ENCODE results near the gene LIM2. TPM values are rescaled to one million over a fixed set of nuclear protein-coding genes. Genes with fewer than 3 reads are reported as not detected.

The LIM2 gene
- total RNA-seq, 1 donor from 2014 or later, result not detected

DNA sequence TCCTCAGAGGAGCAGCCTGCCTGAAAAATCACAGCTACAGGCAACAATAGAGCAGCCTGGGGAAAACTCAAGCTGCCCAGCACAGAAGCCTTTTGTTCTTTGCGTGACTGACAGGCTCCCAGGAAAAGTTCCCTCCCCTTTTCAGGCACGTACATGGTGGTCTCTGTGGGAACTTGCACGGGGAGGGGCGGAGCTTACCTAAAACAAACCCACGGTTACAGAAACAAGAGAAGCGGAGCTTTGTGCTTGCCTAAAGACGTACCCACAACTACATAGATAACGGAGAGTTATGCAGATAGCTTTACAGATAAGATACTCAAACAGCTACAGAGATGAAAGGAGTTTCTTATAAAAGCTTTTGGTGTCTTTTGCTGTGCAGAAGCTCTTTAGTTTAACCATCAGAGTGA is 33.0 kb downstream of the LIM2 start:
- Mint-ChIP-seq H3K9me3 (ENCODE audit: low read depth) (peaks cover 3% of the 10 kb centered on the region), H3K27ac (peak overlapping the region; percentile 97), H3K4me3 (ENCODE audit: low read depth) (peak overlapping the region; percentile 68), H3K36me3 (ENCODE audit: insufficient read depth) (peaks cover 9% of the 10 kb centered on the region), H3K4me1 (ENCODE audit: low read depth) (peaks cover 17% of the 10 kb centered on the region), H3K27me3 (no peaks in the 10 kb centered on the region)
- TF ChIP-seq, protein P1, sequence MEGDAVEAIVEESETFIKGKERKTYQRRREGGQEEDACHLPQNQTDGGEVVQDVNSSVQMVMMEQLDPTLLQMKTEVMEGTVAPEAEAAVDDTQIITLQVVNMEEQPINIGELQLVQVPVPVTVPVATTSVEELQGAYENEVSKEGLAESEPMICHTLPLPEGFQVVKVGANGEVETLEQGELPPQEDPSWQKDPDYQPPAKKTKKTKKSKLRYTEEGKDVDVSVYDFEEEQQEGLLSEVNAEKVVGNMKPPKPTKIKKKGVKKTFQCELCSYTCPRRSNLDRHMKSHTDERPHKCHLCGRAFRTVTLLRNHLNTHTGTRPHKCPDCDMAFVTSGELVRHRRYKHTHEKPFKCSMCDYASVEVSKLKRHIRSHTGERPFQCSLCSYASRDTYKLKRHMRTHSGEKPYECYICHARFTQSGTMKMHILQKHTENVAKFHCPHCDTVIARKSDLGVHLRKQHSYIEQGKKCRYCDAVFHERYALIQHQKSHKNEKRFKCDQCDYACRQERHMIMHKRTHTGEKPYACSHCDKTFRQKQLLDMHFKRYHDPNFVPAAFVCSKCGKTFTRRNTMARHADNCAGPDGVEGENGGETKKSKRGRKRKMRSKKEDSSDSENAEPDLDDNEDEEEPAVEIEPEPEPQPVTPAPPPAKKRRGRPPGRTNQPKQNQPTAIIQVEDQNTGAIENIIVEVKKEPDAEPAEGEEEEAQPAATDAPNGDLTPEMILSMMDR (IDR thresholded peaks at IDR 0.05; ENCODE audit: unreplicated experiment), result no peak
- peak; percentile 50 for DNase-seq (ENCODE audit: low spot score, unreplicated experiment)

DNA sequence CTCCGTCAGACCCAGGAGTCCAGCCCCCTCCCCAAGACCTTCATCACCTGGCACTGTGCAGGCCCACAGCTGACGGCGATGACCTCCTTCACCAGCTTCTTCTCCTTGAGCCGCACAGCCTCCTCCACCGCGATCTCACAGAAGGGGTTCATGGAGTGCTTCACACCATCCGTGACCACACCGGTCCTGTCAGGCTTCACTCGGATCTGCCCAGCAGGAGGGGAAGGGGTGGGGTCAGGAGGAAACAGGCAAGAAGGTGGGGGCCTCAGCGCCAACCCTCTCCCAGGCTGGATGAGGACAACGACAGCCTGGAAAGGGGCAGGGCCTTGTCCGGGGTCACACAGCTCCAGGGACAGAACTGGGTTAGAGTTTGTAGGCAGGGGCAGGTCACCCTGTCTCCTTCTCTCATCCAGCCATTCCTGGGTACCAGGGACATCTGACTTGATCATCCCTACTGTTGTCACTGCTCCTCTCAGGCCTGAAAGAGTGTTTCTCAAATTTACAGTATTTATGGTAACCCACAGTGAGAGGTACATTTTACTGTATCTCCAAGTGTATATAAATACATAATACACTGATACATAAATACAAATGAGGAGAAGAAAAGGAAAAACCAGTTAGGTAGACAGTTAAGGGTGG is 33.6 kb downstream of the LIM2 start:
- Mint-ChIP-seq H3K36me3 (ENCODE audit: insufficient read depth) (peaks cover 9% of the 10 kb centered on the region), H3K4me1 (ENCODE audit: low read depth) (peaks cover 17% of the 10 kb centered on the region), H3K27ac (peak overlapping the region; percentile 97), H3K9me3 (ENCODE audit: low read depth) (peaks cover 3% of the 10 kb centered on the region), H3K27me3 (no peaks in the 10 kb centered on the region), H3K4me3 (ENCODE audit: low read depth) (peak overlapping the region; percentile 68)
- TF ChIP-seq, protein P1 (IDR thresholded peaks at IDR 0.05; ENCODE audit: unreplicated experiment), result no peak
- DNase-seq (ENCODE audit: low spot score, unreplicated experiment), result no peak

DNA sequence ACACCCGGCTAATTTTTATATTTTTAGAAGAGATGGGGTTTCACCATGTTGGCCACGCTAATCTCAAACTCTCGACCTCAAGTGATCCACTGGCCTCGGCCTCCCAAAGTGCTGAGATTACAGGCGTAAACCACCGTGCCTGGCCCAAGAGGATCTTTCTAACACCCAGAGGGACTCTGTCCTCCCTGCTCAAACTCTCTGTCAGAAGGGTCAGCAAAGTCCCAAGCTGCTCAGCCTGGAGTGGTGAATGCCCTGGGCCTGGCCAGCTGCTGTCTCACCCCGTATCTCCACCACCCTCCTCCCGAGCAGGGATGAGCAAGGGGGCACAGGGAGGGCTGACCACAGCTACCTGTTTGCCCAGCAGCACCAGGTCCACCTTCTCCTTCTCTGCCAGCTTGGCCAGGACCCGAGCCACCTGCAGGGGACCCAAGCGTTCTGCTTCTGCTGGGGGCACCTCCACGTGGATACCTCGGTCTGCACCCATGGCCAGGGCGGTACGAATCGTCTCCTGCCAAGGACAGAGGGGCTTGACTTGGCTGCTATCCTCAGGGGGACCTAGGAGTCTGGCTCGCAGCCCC is 34.9 kb downstream of the LIM2 start:
- no peaks in the 10 kb centered on the region for H3K27me3 Mint-ChIP-seq
- H3K9me3 Mint-ChIP-seq (ENCODE audit: low read depth), result peaks cover 3% of the 10 kb centered on the region
- peaks cover 9% of the 10 kb centered on the region for H3K36me3 Mint-ChIP-seq (ENCODE audit: insufficient read depth)
- H3K27ac Mint-ChIP-seq, result no peak overlapping the region
- no peak overlapping the region for H3K4me3 Mint-ChIP-seq (ENCODE audit: low read depth)
- TF ChIP-seq, protein P1 (IDR thresholded peaks at IDR 0.05; ENCODE audit: unreplicated experiment), result no peak
- H3K4me1 Mint-ChIP-seq (ENCODE audit: low read depth), result peaks cover 17% of the 10 kb centered on the region
- DNase-seq (ENCODE audit: low spot score, unreplicated experiment), result no peak

DNA sequence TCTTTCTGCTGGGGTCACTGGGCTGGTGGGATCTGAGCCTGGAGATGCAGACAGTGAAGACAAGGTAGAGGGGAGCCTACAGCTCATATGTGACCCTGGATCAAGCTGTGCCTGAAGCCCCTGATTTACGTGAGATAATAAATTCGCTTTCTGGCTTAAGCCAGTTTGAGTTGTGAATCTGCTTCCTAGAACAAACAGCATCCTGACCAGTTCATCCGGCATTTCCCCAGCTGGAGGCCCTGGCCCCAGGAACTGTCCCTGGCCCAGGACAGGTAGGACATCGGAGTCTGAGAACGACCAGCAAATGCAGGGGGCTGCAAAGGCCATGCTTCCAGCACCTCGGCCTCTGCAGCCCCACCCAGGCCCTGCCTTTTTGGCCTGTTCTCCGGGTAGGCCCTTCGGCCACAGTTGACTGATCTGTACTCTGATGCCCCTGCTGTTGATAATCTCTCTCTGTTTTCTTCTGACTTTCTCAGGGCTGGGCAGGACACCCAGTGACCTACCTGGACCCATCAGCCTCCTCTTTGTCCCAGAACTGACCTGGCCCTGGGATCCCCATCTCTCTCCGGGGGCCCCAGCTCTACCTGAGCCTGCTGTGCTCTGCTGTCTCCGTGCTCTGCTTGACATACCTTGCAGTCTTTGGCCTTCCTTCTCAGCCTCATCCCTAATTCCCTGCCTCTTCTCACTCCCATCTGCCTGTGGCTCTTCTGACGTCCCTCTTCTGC is 36.3 kb downstream of the LIM2 start:
- H3K9me3 Mint-ChIP-seq (ENCODE audit: low read depth), result peaks cover 3% of the 10 kb centered on the region
- H3K27me3 Mint-ChIP-seq, result no peaks in the 10 kb centered on the region
- peaks cover 20% of the 10 kb centered on the region for H3K4me1 Mint-ChIP-seq (ENCODE audit: low read depth)
- DNase-seq (ENCODE audit: low spot score, unreplicated experiment), result no peak
- H3K27ac Mint-ChIP-seq, result no peak overlapping the region
- H3K36me3 Mint-ChIP-seq (ENCODE audit: insufficient read depth), result peaks cover 9% of the 10 kb centered on the region
- no peak overlapping the region for H3K4me3 Mint-ChIP-seq (ENCODE audit: low read depth)
- TF ChIP-seq, protein P1 (IDR thresholded peaks at IDR 0.05; ENCODE audit: unreplicated experiment), result no peak

DNA sequence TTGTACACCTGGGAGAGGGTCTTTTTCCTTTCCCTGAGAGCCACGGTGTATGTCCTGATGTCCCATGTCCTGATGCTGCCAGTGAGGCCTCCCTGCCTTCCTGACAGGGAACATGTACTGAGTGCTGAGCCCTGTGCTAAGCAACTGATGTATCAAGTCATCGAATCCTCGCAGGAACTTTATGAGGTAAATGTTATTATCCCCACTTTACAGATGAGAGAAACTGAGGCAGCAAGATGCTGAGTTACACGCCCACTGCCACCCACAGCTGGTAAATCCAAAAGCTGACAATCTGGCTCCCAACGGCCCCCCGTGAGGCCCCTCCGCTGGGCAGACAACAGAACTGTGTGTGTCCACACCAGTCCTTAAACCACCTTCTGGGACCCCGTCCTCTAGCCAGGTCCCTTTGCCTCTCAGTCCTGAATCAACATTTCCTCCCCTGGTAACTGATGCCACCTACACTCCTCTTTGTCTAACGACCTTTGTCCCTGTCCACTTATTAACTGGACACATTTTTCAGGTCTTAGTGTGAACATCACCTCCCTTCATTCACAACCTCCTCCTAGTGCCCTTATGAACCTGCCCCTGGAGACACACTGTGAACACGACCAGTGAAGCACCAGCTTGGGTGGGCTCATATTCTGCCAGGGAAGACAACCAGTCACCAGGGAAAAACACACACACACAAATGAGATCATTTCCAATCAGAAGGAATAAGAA is 40.4 kb downstream of the LIM2 start:
- Mint-ChIP-seq H3K36me3 (ENCODE audit: insufficient read depth) (peaks cover 14% of the 10 kb centered on the region), H3K4me1 (ENCODE audit: low read depth) (peaks cover 4% of the 10 kb centered on the region)
- TF ChIP-seq, protein P1 (IDR thresholded peaks at IDR 0.05; ENCODE audit: unreplicated experiment), result no peak

More for the DNA sequence above, 40.4 kb downstream of the LIM2 start:
- Mint-ChIP-seq H3K27ac (no peak overlapping the region), H3K4me3 (ENCODE audit: low read depth) (no peak overlapping the region), H3K27me3 (peaks cover 8% of the 10 kb centered on the region), H3K9me3 (ENCODE audit: low read depth) (no peaks in the 10 kb centered on the region)
- DNase-seq (ENCODE audit: low spot score, unreplicated experiment), result no peak

Measured in progenitor cell of endocrine pancreas (in vitro differentiated cells).